H9 (cell line): Measurements from ENCODE around the gene C15orf62. TPM values are rescaled to one million over a fixed set of nuclear protein-coding genes. Genes with fewer than 3 reads are reported as not detected.

ENCODE experiments used
- DNase-seq: peaks from one replicate; pipeline ENCODE4 v3.0.0-alpha.2; 2017
- H2AFZ ChIP-seq: one replicate; pipeline ENCODE4 v1.6.1; 2013; ENCODE audit warnings: mild to moderate bottlenecking, low read length, control low read depth, moderate library complexity
- H2AK5ac ChIP-seq: 2 replicates; pipeline ENCODE4 v1.6.1; 2013; ENCODE audit warnings: low read length, control low read depth, mixed read lengths; ENCODE audit not compliant: insufficient read length
- H2BK120ac ChIP-seq: one replicate; pipeline ENCODE4 v1.6.1; 2013; ENCODE audit warnings: low read depth, mild to moderate bottlenecking, low read length, control low read depth, inconsistent platforms; ENCODE audit not compliant: poor library complexity, severe bottlenecking
- H2BK12ac ChIP-seq: 2 replicates; pipeline ENCODE4 v1.6.1; 2013; ENCODE audit warnings: low read length, control low read depth, mixed read lengths, low read depth; ENCODE audit not compliant: insufficient read length
- H2BK15ac ChIP-seq: 2 replicates; pipeline ENCODE4 v1.6.1; 2013; ENCODE audit warnings: low read depth, low read length, control low read depth
- H2BK20ac ChIP-seq: one replicate; pipeline ENCODE4 v1.6.1; 2013; ENCODE audit warnings: low read depth, mild to moderate bottlenecking, low read length, control low read depth, inconsistent platforms; ENCODE audit not compliant: poor library complexity, severe bottlenecking
- H2BK5ac ChIP-seq: 2 replicates; pipeline ENCODE4 v1.6.1; 2013; ENCODE audit warnings: low read length, control low read depth, mixed read lengths; ENCODE audit not compliant: insufficient read length
- H3K14ac ChIP-seq: 2 replicates; pipeline ENCODE4 v1.6.1; 2013; ENCODE audit warnings: low read length, control low read depth; ENCODE audit not compliant: insufficient read depth
- H3K18ac ChIP-seq: 2 replicates; pipeline ENCODE4 v1.6.1; 2013; ENCODE audit warnings: low read depth, mild to moderate bottlenecking, mixed read lengths, low read length, control low read depth; ENCODE audit not compliant: insufficient read length
- H3K23ac ChIP-seq: 2 replicates; pipeline ENCODE4 v1.6.1; 2013; ENCODE audit warnings: low read length, control low read depth, mixed read lengths, low read depth; ENCODE audit not compliant: insufficient read length
- H3K23me2 ChIP-seq: 2 replicates; pipeline ENCODE4 v1.6.1; 2013; ENCODE audit warnings: low read depth, mild to moderate bottlenecking, mixed read lengths, low read length, control low read depth; ENCODE audit not compliant: insufficient read length, poor library complexity, severe bottlenecking
- H3K27ac ChIP-seq: 2 replicates; pipeline ENCODE4 v1.5.1; 2013; ENCODE audit warnings: low read length, control low read depth, mixed read lengths, low read depth; ENCODE audit not compliant: insufficient read length
- H3K27me3 ChIP-seq: 2 replicates; pipeline ENCODE4 v1.6.1; 2013; ENCODE audit warnings: low read length, control low read depth, inconsistent platforms; ENCODE audit not compliant: insufficient read depth
- H3K4ac ChIP-seq: 2 replicates; pipeline ENCODE4 v1.6.1; 2013; ENCODE audit warnings: low read depth, mild to moderate bottlenecking, control low read depth, inconsistent platforms, low read length, moderate library complexity
- H3K4me1 ChIP-seq: 2 replicates; pipeline ENCODE4 v1.6.1; 2013; ENCODE audit warnings: low read length, control low read depth, inconsistent platforms; ENCODE audit not compliant: insufficient read depth
- H3K4me2 ChIP-seq: 2 replicates; pipeline ENCODE4 v1.6.1; 2013; ENCODE audit warnings: low read length, control low read depth, mixed read lengths; ENCODE audit not compliant: insufficient read length, insufficient read depth
- H3K56ac ChIP-seq: 2 replicates; pipeline ENCODE4 v1.6.1; 2013; ENCODE audit warnings: low read depth, mild to moderate bottlenecking, mixed read lengths, low read length, control low read depth; ENCODE audit not compliant: insufficient read length
- H3K79me1 ChIP-seq: 2 replicates; pipeline ENCODE4 v1.6.1; 2013; ENCODE audit warnings: low read depth, mild to moderate bottlenecking, moderate library complexity, low read length, control low read depth, inconsistent platforms; ENCODE audit not compliant: insufficient read depth, poor library complexity, severe bottlenecking
- H3K79me2 ChIP-seq: 2 replicates; pipeline ENCODE4 v1.6.1; 2013; ENCODE audit warnings: low read length, control low read depth, inconsistent platforms; ENCODE audit not compliant: insufficient read depth
- H3K9ac ChIP-seq: 2 replicates; pipeline ENCODE4 v1.6.1; 2013; ENCODE audit warnings: low read length, control low read depth, mixed read lengths; ENCODE audit not compliant: insufficient read length; ENCODE audit errors: extremely low read depth
- H3K9me3 ChIP-seq: one replicate; pipeline ENCODE4 v1.6.1; 2013; ENCODE audit warnings: low read depth, low read length, inconsistent platforms; ENCODE audit not compliant: control insufficient read depth
- H3T11ph ChIP-seq: one replicate; pipeline ENCODE4 v1.6.1; 2013; ENCODE audit warnings: mild to moderate bottlenecking, low read length, control low read depth, inconsistent platforms
- H4K20me1 ChIP-seq: one replicate; pipeline ENCODE4 v1.6.1; 2013; ENCODE audit not compliant: control insufficient read depth, insufficient read length, insufficient read depth
- H4K5ac ChIP-seq: 2 replicates; pipeline ENCODE4 v1.6.1; 2013; ENCODE audit warnings: low read depth, mild to moderate bottlenecking, mixed read lengths, low read length, control low read depth; ENCODE audit not compliant: insufficient read length
- H4K8ac ChIP-seq: replicated peaks from 2 replicates; pipeline ENCODE4 v1.6.1; 2013; ENCODE audit warnings: low read length, control low read depth, mixed read lengths, low read depth; ENCODE audit not compliant: insufficient read length
- H4K91ac ChIP-seq: 2 replicates; pipeline ENCODE4 v1.6.1; 2013; ENCODE audit warnings: low read depth, mild to moderate bottlenecking, moderate library complexity, mixed read lengths, low read length, control low read depth; ENCODE audit not compliant: insufficient read length
- H3K27ac Mint-ChIP-seq, 3 experiments: 2 replicates in 2 of 3; 3 replicates in 1 of 3; pipeline ENCODE4 v1.8.0; 2020 to 2021; ENCODE audit warnings: mixed read lengths in 3 of 3, mild to moderate bottlenecking in 1 of 3, moderate library complexity in 1 of 3
- H3K27me3 Mint-ChIP-seq: 2 replicates; pipeline ENCODE4 v1.8.0; 2021; ENCODE audit warnings: low read depth, mild to moderate bottlenecking, moderate library complexity, mixed read lengths
- H3K36me3 Mint-ChIP-seq, 3 experiments: 2 replicates in 2 of 3; 3 replicates in 1 of 3; pipeline ENCODE4 v1.8.0; 2020 to 2021; ENCODE audit warnings: low read depth in 3 of 3, mixed read lengths in 3 of 3; ENCODE audit not compliant: insufficient read depth in 1 of 3
- H3K4me1 Mint-ChIP-seq, 2 experiments: 2 replicates each; pipeline ENCODE4 v1.8.0; 2020; ENCODE audit warnings: mixed read lengths in 2 of 2
- H3K4me3 Mint-ChIP-seq, 2 experiments: 2 replicates in 1 of 2; 3 replicates in 1 of 2; pipeline ENCODE4 v1.8.0; 2020 to 2021; ENCODE audit warnings: mild to moderate bottlenecking in 2 of 2, mixed read lengths in 2 of 2, moderate library complexity in 1 of 2
- H3K9me3 Mint-ChIP-seq, 2 experiments: 2 replicates in 1 of 2; 3 replicates in 1 of 2; pipeline ENCODE4 v1.8.0; 2020; ENCODE audit warnings: mild to moderate bottlenecking in 2 of 2, mixed read lengths in 2 of 2, moderate library complexity in 1 of 2
- WGBS: extraction: QIAGEN DNeasy Blood & Tissue Kit; methylation state at CpG from one replicate; pipeline ENCODE4 v1.1.7; 2013; ENCODE audit warnings: missing lambda C conversion rate, low lambda C conversion rate, mixed read lengths; ENCODE audit not compliant: insufficient read length; ENCODE audit errors: extremely low coverage; 5-methylcytosine and 5-hydroxymethylcytosine counted together
- total RNA-seq: library from RNA; stranded (reverse); gene quantifications from 2 replicates; pipeline ENCODE4 v1.2.1, GENCODE V29; 2021
- TF ChIP-seq, protein P1 (sequence below): fragments of 200-600 bp; sonication (generic); conservative IDR thresholded peaks from 3 replicates; pipeline ENCODE4 v1.8.0; 2021; ENCODE audit warnings: antibody characterized with exemption, mild to moderate bottlenecking

C15orf62 gene
- total RNA-seq, 1 experiment from 2014 or later, result 0.70 TPM

DNA sequence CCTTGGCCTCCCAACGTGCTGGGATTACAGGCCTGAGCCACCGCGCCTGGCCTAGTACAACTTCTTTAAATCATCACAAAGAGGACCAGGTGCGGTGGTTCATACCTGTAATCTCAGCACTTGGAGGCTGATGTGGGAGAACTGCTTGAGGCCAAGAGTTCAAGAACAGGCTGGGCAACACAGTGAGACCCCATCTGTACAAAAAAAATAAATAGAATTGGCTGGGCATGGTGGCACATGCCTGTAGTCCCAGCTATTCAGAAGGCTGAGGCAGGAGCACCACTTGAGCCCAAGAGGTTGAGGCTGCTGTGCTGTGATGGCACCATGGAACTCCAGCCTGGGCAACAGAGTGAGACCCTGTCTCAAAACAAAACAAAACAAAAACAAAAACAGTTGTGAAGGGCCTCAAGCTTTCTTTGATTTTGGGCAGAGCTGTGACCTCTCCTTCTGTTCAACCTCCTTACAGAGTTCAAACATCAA is 20.6 kb upstream of the C15orf62 start:
- Histone ChIP-seq H3T11ph (no peak overlapping the region), H3K4me1 (no peaks in the 10 kb centered on the region), H2BK120ac (no peak overlapping the region), H3K4ac (no peak overlapping the region), H3K79me2 (no peaks in the 10 kb centered on the region), H3K9me3 (no peaks in the 10 kb centered on the region), H2BK12ac (no peak overlapping the region), H3K9ac (no peak overlapping the region), H3K27me3 (no peaks in the 10 kb centered on the region), H3K4me2 (no peak overlapping the region), H3K23me2 (no peaks in the 10 kb centered on the region), H4K20me1 (no peaks in the 10 kb centered on the region), H3K23ac (no peak overlapping the region), H2BK15ac (no peak overlapping the region), H2AFZ (no peak overlapping the region), H2BK20ac (no peak overlapping the region), H2BK5ac (no peak overlapping the region), H4K8ac (no peak overlapping the region), H3K18ac (no peak overlapping the region), H4K5ac (no peak overlapping the region), H2AK5ac (no peak overlapping the region), H3K79me1 (no peaks in the 10 kb centered on the region), H3K14ac (no peak overlapping the region), H3K56ac (no peak overlapping the region), H4K91ac (no peak overlapping the region), H3K27ac (no peak overlapping the region)
- Mint-ChIP-seq H3K27ac (no peak overlapping the region; a peak in 1 of 7 replicates), H3K36me3 (peaks cover 4 to 24% (median 23%) of the 10 kb centered on the region in 3 experiments; a peak in 5 of 7 replicates), H3K27me3 (no peaks in the 10 kb centered on the region), H3K4me1 (peaks cover 2 to 9% of the 10 kb centered on the region in 2 experiments; a peak in 2 of 4 replicates), H3K9me3 (no peaks in the 10 kb centered on the region), H3K4me3 (no peak overlapping the region)
- WGBS, result no CpG with 5 or more reads among the region's 4 CpGs
- TF ChIP-seq, protein P1, sequence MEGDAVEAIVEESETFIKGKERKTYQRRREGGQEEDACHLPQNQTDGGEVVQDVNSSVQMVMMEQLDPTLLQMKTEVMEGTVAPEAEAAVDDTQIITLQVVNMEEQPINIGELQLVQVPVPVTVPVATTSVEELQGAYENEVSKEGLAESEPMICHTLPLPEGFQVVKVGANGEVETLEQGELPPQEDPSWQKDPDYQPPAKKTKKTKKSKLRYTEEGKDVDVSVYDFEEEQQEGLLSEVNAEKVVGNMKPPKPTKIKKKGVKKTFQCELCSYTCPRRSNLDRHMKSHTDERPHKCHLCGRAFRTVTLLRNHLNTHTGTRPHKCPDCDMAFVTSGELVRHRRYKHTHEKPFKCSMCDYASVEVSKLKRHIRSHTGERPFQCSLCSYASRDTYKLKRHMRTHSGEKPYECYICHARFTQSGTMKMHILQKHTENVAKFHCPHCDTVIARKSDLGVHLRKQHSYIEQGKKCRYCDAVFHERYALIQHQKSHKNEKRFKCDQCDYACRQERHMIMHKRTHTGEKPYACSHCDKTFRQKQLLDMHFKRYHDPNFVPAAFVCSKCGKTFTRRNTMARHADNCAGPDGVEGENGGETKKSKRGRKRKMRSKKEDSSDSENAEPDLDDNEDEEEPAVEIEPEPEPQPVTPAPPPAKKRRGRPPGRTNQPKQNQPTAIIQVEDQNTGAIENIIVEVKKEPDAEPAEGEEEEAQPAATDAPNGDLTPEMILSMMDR, result no peak
- DNase-seq, result no peak
